ENCODE data around the gene LIMA1. TPM values are rescaled to one million over a fixed set of nuclear protein-coding genes. Genes with fewer than 3 reads are reported as not detected.
A peak's percentile ranks its signal among the peaks of the same experiment; 100 is the strongest.

Gene LIMA1
- total and polyA plus RNA-seq, 9 of the 15 experiments (the other 6 are each of a cell fraction or from before 2014, with no cell fraction given): 20.2 to 37.8 (median 27.3) TPM

DNA sequence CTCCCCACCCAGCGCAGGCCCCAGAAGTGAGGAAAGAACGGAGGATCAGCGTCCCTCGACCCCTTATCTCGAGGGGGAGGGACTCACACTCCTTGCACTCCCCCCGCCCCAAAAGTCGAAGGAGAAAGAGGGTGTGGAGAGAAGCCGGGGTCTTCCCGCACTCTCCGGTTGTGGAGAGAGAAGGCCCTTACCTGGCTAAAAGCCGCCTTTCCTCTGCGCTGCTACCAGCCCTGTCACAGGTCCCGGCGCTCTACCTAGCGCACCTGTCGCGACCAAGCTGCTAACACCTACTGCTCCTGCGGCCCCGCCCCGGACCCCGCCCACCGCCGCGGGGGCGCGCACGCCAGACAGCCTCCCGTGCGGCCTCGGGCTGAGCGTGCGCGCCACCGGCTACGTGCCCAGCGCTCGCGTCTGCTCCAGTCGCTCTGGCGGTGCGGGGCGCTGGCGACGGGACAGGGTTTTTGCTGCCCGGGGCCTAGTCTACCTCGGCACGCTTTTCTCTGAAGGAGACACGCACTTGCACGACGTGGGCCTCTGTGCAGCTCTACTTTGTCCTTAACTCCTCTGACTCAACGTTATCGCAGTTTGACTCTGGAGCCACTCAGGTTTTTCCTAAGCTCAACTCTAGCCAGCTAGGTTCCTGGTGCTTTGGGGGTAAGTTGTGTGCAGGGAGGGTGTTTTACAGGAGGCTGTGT, at the start of gene LIMA1 (continued):
- TF ChIP-seq FIP1L1 (IDR thresholded peaks at IDR 0.05; ENCODE audit: low read depth, low read length, poor library complexity, severe bottlenecking): no peak
- 0 out of 2 replicates have a peak, but pooled peaks have one; percentile 42 for TF ChIP-seq ZNF830 (CRISPR knock-in tag; IDR thresholded peaks at IDR 0.05)
- TF ChIP-seq FOXJ3 (CRISPR knock-in tag; IDR thresholded peaks at IDR 0.05): no peak
- TF ChIP-seq ZNF23 (CRISPR knock-in tag; IDR thresholded peaks at IDR 0.05): no peak
- TF ChIP-seq, protein P1, sequence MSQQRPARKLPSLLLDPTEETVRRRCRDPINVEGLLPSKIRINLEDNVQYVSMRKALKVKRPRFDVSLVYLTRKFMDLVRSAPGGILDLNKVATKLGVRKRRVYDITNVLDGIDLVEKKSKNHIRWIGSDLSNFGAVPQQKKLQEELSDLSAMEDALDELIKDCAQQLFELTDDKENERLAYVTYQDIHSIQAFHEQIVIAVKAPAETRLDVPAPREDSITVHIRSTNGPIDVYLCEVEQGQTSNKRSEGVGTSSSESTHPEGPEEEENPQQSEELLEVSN (IDR thresholded peaks at IDR 0.05; ENCODE audit: borderline replicate concordance in 1 of 2, extremely low read depth in 1 of 2, insufficient read depth in 1 of 2, insufficient read length in 1 of 2, low read depth in 1 of 2, low read length in 1 of 2, poor library complexity in 1 of 2, severe bottlenecking in 1 of 2): peak; percentile 69 to 74
- TF ChIP-seq AFF1 (IDR thresholded peaks at IDR 0.05; ENCODE audit: low read depth in 1 of 2, partially characterized antibody in 2 of 2): no peak
- TF ChIP-seq IRF2 (CRISPR knock-in tag; IDR thresholded peaks at IDR 0.05): no peak
- TF ChIP-seq, protein P2, sequence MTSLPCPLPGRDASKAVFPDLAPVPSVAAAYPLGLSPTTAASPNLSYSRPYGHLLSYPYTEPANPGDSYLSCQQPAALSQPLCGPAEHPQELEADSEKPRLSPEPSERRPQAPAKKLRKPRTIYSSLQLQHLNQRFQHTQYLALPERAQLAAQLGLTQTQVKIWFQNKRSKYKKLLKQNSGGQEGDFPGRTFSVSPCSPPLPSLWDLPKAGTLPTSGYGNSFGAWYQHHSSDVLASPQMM (CRISPR knock-in tag; IDR thresholded peaks at IDR 0.05): no peak
- TF ChIP-seq, protein P3, sequence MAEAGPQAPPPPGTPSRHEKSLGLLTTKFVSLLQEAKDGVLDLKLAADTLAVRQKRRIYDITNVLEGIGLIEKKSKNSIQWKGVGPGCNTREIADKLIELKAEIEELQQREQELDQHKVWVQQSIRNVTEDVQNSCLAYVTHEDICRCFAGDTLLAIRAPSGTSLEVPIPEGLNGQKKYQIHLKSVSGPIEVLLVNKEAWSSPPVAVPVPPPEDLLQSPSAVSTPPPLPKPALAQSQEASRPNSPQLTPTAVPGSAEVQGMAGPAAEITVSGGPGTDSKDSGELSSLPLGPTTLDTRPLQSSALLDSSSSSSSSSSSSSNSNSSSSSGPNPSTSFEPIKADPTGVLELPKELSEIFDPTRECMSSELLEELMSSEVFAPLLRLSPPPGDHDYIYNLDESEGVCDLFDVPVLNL (CRISPR knock-in tag; IDR thresholded peaks at IDR 0.05; ENCODE audit: low read depth): no peak
- no peak for TF ChIP-seq ARID1B (IDR thresholded peaks at IDR 0.05)
- TF ChIP-seq DNMT1 (IDR thresholded peaks at IDR 0.05): no peak
- no peak for TF ChIP-seq EHMT2 (IDR thresholded peaks at IDR 0.05)
- TF ChIP-seq MECOM (CRISPR knock-in tag; IDR thresholded peaks at IDR 0.05): no peak
- TF ChIP-seq TAF9B (IDR thresholded peaks at IDR 0.05; ENCODE audit: partially characterized antibody): peak; percentile 55
- TF ChIP-seq SNAPC5 (CRISPR knock-in tag; IDR thresholded peaks at IDR 0.05): no peak
- TF ChIP-seq RBM34 (IDR thresholded peaks at IDR 0.05; ENCODE audit: borderline replicate concordance, insufficient read depth, low read length): no peak
- TF ChIP-seq ZNF780A (CRISPR knock-in tag; IDR thresholded peaks at IDR 0.05): no peak
- no peak for TF ChIP-seq RBM22 (IDR thresholded peaks at IDR 0.05; ENCODE audit: low read depth, low read length, poor library complexity, severe bottlenecking)
- no peak for TF ChIP-seq KLF16 (IDR thresholded peaks at IDR 0.05)
- TF ChIP-seq MCM3 (IDR thresholded peaks at IDR 0.05): no peak
- TF ChIP-seq SIX5 (IDR thresholded peaks at IDR 0.05; ENCODE audit: borderline replicate concordance in 1 of 2, insufficient read depth in 1 of 2, low read depth in 1 of 2, low read length in 2 of 2): no peak
- no peak for TF ChIP-seq NFE2L1 (tag; IDR thresholded peaks at IDR 0.05; ENCODE audit: borderline replicate concordance, low read depth)
